Left cardiac atrium (tissue), 4 donors: ENCODE measurements around the gene SPHKAP. TPM values are rescaled to one million over a fixed set of nuclear protein-coding genes. Genes with fewer than 3 reads are reported as not detected.
"Not testable (repeated sequence)": the region's sequence is repeated elsewhere in the genome, so short reads cannot be mapped to it uniquely, and the experiment has no call there.

Experiments used
- ATAC-seq, 2 donors: fragments of 200-7000 bp; cut with Tn5 transposase; one replicate each; pipeline ENCODE4 v1.9.1; 2020; ENCODE audit warnings: mild to moderate bottlenecking in 2 of 2, moderate library complexity in 2 of 2
- DNase-seq: peaks from one replicate; pipeline ENCODE4 v3.0.0-alpha.2; 2020
- intact Hi-C, 2 donors: fragments of 100-400 bp; cut with DNase I; formaldehyde crosslinking; loops; one replicate each; pipeline versions ENCODE4 v1.14.1 to v1.15.1; 2022 to 2023
- long read RNA-seq: library from polyadenylated mRNA; unstranded; transcript quantifications from one replicate; pipeline ENCODE4 v2.0.0, GENCODE V29; 2021
- total RNA-seq, 2 donors: library from RNA; stranded (reverse); fragmentation: NEBNext Ultra II Directional; extraction: Animal tissue kit (Norgen Biotek cat#: 25700); gene quantifications; one replicate each; pipeline ENCODE4 v1.2.1, GENCODE V29; 2021
- donor health status: DM: no; HTN: yes; CAD: no.
- donor health status: DM: no; HTN: yes; CAD: no; lungs with severe emphysema.
- donor health status: DM: yes; HTN: yes; CAD: no.
- donor health status: Dilated cardiomyopathy.

The SPHKAP gene, protein sequence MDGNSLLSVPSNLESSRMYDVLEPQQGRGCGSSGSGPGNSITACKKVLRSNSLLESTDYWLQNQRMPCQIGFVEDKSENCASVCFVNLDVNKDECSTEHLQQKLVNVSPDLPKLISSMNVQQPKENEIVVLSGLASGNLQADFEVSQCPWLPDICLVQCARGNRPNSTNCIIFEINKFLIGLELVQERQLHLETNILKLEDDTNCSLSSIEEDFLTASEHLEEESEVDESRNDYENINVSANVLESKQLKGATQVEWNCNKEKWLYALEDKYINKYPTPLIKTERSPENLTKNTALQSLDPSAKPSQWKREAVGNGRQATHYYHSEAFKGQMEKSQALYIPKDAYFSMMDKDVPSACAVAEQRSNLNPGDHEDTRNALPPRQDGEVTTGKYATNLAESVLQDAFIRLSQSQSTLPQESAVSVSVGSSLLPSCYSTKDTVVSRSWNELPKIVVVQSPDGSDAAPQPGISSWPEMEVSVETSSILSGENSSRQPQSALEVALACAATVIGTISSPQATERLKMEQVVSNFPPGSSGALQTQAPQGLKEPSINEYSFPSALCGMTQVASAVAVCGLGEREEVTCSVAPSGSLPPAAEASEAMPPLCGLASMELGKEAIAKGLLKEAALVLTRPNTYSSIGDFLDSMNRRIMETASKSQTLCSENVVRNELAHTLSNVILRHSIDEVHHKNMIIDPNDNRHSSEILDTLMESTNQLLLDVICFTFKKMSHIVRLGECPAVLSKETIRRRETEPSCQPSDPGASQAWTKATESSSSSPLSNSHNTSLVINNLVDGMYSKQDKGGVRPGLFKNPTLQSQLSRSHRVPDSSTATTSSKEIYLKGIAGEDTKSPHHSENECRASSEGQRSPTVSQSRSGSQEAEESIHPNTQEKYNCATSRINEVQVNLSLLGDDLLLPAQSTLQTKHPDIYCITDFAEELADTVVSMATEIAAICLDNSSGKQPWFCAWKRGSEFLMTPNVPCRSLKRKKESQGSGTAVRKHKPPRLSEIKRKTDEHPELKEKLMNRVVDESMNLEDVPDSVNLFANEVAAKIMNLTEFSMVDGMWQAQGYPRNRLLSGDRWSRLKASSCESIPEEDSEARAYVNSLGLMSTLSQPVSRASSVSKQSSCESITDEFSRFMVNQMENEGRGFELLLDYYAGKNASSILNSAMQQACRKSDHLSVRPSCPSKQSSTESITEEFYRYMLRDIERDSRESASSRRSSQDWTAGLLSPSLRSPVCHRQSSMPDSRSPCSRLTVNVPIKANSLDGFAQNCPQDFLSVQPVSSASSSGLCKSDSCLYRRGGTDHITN (N-terminal part only)
- total RNA-seq, result 10 to 100 TPM; 28.1 to 59.2 TPM
- long read RNA-seq, partial matches to known transcripts, result 7 of 11 reads
- long read RNA-seq, other reads (novel, unspliced or antisense), result 4 of 11 reads

DNA sequence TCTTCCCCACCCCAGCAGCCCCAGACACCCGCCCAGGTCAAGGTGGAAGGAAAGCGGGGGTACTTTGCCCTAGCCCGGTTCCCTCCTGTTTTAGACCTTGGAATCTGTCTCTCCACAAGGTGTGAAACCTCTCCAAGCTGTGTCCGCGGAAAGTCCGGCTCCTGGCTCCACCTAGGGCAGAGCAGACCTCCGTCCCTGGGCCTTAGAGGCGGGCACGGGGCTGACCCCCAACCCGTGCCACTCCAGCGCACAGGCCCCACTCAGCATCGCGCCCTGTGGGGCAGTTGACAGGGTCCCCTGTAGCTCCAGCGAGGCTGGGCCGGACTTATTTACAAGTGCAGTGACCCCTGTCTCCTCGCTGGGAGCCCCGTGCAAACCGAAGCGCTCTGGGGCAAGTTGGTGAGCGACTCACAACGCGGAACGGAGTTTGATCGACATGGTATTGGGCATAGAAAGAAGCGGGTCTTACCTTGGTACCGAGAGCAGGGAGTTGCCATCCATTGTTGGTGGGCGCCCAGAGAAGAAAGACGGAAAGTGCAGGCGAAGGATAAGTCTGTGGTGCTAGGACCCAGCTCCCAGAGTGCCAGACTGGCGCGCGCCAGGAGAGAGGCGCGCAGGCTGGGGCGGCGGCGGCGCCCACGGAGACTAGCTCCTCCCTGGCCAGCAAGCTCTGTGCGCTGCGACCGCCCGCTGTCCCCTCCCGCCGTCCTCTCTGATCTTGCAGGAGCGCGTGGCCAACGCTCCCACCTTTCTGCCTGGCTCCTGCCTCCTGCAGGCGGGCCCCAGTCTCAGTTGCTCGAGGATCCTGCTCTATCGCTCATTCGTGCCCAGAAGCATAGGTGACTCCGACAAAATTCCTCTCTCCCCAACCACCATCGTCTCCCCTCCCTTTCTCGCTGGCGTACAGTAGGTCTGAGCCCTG, at the start of gene SPHKAP:
Gene SPHKAP, minus strand, starts transcription at position 590 of the 922 bp plus-strand sequence. Its CDS starts 89 bp downstream, at position 501.
- ATAC-seq (peak; percentile 84 to 90), DNase-seq (peak; percentile 24)
- intact Hi-C loops, result loop anchor here (10.0 kb wide), 2 partner anchors 133 to 473 kb away; no protein-coding TSS in a partner anchor

DNA sequence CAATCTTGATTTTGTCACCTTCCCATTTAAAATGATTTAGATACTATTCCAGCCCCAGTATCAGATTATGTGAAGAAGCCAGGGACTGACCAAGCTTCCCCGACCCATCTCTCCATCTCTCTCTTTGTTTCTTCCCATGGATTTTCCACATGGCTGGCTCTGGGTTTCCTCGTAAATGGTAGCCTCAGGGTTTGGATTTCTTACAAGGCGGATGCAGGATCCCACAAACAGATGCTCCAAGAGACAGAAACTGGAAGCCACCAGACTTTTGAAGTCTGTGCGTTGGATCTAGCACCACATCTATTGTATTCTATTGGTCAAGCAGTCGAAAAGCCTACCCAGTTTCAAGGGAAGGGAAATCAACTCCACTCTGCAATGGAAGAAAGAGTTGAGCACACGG, 46.0 kb upstream of the SPHKAP start:
- ATAC-seq, result no peak
- intact Hi-C loops, result no loop called here
- DNase-seq, result no peak

DNA sequence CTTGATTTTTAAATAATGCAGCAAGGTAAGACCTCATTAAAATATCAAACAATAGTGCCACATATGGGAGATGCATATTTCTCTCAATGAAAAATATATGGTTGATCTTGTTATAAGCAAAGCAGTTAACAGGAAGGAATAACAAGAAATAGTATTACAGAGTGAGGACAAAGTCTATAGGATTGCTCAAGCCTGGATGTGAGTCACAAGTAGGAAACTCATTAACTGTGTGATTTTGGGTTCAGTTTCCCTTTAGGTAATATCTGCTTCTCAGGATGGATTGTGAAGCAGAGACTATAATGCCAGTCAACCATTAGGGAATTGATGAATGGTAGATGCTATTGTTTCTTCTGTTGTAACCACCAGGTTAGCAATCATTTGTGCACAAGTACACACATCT, 42.9 kb upstream of the SPHKAP start:
- ATAC-seq (no peak), DNase-seq (no peak)
- intact Hi-C loops, result no loop called here

DNA sequence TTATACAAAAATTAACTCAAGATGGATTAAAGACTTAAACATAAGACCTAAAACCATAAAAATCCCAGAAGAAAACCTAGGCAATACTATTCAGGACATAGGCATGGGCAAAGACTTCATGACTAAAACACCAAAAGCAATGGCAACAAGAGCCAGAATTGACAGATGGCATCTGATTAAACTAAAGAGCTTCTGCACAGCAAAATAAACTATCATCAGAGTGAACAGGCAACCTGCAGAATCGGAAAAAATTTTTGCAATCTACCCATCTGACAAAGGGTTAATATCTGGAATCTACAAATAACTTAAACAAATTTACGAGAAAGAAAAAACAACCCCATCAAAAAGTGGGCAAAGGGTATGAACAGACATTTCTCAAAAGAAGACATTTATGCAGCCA, 37.1 kb upstream of the SPHKAP start:
- DNase-seq, intact Hi-C loops, ATAC-seq: not testable (repeated sequence)

DNA sequence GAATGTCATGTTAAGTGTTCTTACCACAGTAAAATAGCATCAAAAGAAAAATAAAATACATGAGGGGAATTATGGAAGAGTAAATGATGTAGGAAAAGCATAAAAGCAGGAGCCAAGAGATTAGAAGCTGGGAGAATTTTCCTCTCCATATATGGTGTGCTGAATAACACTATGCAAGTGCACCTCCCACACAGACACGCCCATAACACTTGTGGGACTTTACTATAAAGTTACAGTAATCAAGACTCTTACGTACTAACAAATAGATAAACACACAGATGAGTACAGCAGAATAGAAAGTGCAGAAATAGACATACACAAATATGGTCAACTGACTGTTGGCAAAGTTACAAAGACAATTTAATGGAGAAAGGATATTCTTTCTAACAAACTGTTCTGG, 16.0 kb upstream of the SPHKAP start:
- ATAC-seq (no peak), DNase-seq (no peak)
- intact Hi-C loops, result no loop called here

DNA sequence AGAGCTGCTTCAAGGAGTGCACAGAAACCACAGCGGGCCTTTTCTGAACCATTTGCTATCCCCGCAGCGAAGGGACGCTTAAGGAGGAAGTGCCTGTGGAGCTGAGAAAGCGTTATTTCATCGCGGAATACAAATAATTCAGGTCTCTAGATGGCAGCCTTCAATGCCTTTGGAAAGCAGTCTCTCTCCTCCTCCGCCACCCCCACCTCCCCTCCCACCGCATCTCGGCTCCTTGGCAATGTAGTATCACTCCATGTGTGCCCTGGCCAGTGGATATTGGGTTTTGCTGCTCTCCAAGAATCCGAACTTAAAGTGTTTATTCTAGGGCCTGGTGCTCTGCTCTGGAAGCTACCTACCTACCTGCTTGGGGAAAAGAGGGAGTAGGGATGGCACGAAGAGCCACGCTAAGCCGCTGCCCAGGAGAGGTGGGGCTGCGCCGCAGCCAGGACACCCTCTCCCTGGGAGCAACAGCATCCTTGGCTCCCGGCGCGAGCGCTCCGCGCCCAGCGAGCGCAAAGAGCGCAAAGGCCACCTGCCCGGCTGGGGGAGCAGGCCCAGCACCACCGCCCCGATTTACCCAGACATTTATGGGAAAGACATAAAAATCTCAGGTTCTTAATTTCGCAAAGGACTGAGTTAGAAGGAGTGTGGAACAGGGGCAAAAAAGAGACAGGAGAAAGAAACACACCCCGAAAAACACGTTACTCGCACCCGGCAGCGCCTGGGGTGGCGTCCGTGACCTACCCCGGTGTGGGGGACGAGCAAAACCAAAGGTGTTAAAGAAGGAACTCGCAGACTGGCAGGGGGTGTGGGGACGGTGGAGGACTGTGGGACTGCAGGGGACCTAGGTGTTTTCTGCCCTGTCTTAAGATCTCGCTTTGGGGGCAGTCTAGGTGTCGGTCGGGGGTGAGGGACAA, 1.0 kb downstream of the SPHKAP start:
- peak; percentile 74 to 77 for ATAC-seq
- DNase-seq, result peak; percentile 21
- intact Hi-C loops, result loop anchor here (10.0 kb wide), 2 partner anchors 134 to 474 kb away; no protein-coding TSS in a partner anchor

DNA sequence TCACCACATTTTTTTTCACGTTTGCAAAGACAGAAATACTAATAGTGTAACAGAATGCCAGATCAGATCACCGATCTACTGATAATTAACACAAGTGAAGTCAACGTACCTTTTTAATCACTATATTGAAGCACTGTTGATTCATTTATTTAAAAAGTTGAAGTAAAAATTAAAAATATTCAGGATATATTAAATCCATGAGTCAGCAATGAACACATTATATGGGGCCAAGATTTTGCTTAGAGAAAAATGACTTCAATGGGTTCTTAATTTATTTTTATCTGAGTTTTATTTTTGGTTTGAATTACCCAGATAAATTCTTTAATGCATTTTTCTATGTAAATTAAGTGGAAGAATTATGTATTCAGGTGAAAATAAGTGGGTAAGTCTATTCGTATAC, 14.2 kb downstream of the SPHKAP start:
- intact Hi-C loops, result no loop called here
- ATAC-seq (no peak), DNase-seq (no peak)

DNA sequence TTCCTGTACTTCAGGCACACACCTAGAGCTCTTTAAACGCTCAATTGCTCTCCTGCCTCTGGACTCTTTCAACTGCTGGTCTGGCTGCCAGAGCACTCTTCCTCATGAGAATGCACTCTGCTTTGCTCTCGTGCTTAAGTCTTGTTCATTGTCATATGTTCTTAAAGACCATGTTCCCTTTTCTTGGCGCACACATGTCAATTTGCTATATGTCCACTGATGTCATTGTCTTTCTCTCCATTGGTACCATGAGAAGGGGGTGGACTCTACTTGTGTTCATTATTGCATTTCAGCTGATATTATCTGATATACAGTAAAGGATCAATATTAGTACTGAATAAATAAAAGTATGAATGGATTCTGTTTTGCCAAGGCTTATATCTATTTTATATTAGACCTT, 16.8 kb downstream of the SPHKAP start:
- intact Hi-C loops, result no loop called here
- no peak for ATAC-seq
- DNase-seq, result no peak

DNA sequence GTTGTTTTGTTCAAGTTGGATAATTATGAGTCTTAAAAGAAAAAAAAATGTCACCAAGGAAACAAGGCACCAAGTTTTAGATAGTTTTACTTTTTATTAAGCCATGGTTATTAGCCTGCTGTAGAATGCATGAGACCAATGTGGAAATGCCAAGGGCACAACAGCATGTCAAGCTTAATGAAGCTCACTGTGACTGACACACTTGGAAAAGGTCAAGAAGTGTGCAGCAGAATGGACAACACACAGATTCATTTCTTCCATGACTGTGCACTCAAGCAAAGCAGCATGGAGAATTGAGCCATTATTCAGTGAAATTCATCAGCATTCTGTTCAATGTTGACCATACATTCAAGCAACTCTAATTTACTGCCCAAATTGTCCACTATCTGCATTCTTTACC, 23.6 kb downstream of the SPHKAP start:
- DNase-seq, result no peak
- intact Hi-C loops, result no loop called here
- no peak for ATAC-seq

DNA sequence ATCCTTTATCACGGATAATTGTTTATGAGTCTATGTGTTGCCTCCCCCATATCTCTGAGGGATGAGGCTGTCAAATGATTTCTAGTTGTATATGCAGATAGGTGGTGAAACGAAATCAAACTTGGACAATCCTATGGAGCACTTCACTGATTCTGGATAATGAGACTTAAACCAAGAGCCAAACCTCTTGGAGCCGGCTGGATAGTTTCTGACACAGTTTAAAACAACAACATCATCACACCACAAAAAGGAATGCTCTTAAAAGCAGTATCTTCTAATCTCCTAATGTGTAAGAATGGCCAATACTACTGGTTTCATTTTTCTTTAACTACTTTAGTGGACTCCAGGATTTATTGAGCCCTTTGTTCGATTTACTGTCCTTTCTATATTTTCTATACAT, 36.5 kb downstream of the SPHKAP start:
- DNase-seq, result no peak
- no peak for ATAC-seq
- intact Hi-C loops, result no loop called here

DNA sequence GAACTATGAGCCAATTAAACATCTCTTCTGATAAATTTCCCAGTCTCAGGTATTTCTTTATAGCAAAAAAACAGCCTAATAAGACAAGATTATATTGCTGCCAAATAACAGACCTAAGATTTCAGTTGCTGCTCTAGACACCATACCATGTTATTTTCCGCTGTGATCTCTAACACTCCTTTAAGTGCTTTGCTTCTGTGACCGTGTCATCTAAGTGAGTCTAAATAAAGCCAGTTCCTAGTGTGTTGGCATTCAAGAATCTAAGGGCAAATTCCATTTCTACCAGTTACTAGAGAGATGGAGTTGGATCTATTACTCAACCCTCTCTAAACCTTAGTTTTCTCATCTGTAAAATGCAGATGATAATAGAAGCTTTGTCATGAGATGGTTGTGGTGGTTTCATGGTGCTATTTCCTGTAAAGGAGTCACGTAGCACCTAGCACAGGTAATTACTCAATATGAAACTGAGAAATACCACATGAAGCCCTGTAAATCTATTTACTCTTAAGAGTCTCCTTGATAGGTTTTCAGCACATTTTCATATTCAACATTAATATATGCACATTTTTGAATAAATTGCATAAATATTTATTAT, 40.5 kb downstream of the SPHKAP start:
- intact Hi-C loops, result no loop called here

DNA sequence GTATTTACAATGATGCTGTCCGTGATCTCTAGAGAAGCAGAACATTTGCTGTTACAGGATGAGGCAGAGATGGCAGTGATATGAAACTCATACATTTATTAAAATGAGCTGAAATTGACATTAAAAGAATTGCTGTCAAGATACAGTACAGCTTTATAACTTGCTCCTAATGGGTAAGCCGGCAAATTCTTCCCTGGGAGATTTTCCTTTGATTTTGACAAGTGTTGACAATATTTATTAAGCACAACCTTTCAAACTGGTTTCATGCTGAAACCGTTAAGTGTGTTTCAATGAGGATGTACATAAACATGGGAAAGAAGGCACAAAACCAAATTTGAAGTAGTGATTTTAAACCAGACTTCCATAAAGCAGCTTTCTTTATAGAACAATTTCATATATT, 45.5 kb downstream of the SPHKAP start:
- no peak for DNase-seq
- no peak for ATAC-seq
- intact Hi-C loops, result no loop called here

More for the DNA sequence above, 40.5 kb downstream of the SPHKAP start:
- ATAC-seq (no peak), DNase-seq (no peak)

DNA sequence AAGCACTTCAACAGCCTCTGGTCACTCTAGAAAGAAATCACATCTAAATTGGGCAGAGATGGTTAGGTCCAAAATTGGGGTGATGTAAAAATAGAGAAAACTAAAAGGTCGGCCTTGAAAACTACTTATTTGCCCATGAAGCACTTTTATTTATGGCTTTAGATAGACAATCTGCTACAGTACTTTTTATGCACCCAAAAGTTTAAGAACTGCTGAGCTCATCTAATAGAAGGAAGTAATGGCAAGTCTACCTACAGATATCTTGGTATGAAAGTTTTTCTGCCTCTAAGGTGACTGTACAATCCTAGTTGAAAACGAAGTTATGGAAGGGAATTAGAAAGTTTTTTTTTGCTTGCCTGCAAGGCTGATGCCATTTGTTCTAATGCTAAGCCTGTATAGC, 46.2 kb downstream of the SPHKAP start:
- DNase-seq, result no peak
- intact Hi-C loops, result no loop called here
- ATAC-seq, result no peak

DNA sequence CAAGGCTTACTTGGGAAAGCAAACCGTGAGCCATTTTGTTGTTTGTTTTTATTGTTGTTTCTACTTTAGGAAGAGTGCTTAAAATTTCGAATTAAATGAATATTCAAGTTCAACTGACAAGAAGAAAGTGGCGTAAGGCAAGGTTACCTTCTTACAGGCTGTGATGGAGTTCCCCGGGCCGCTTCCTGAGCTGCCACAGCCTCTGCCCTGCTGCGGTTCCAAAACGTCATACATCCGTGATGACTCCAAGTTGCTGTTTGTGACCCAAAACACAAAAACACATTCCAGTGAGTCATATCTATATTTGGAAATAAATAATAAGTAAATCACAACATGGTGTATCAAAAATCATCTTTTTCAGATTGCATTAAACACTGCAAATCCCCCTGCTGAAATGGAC, 49.7 kb downstream of the SPHKAP start:
- intact Hi-C loops, result no loop called here
- DNase-seq (no peak), ATAC-seq (no peak)

DNA sequence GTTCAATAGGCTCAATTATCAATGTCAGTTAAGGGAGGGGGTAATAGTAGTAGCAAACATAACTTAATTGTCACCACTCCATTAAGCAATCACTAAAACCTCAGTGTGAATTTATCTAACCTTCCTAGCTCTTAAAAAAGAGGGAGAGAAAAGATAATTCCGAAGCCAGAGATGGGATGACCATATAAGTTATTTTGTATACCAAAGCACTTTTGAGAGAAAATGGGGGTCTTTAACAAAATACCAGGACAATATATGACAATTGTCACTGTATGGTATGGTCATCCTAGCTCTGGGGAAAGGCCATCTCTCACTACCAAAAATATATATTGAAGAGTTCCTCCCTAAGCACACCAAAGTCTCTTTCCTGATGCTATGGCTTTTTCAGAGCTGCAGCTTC, 55.1 kb downstream of the SPHKAP start:
- intact Hi-C loops, result no loop called here
- DNase-seq, result no peak
- no peak for ATAC-seq

DNA sequence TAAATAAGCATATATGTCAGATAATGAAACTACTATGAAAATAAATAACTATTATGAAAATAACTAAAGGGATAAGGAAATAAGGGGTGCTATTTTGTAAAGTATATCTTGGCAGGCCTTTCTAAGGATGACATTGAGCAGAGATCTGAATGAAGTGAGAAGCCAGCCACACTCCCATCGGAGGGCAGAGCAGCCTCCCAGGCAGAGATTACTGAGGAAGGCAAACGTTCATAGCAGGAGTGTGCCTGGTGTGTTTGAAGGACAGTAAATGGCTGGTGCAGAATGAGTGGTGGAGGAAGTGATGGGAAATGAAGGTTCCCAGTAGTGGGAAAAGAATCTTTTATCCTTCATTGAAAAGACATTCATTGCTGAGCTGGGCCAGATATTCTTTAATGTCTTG, 62.5 kb downstream of the SPHKAP start:
- ATAC-seq, result peak in 1 of 2 donors; percentile 68
- no peak for DNase-seq
- intact Hi-C loops, result no loop called here

DNA sequence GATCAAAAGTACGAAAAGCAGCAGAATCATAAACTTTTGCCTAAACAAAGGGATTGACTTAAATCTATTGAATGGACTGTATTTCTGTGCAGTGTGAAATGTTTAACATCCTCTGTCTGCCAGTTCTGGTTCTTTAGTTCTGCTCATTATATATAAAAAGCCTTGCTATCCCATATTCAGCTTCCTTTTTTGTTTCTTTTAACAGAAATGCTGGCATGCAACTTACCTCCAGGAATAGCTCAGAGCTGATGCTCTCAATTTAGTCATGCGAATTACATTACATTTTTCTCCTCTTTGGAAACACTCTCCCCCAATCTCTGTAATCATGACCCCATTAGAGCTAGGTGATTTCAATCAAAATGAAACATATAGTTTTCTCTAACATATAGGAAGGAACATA, 73.6 kb downstream of the SPHKAP start:
- no peak for ATAC-seq
- intact Hi-C loops, result no loop called here
- DNase-seq, result no peak
